Astrocyte (in vitro differentiated cells and primary cell): Measurements from ENCODE around the gene TBRG1. TPM values are rescaled to one million over a fixed set of nuclear protein-coding genes. Genes with fewer than 3 reads are reported as not detected.

Experiments
- DNase-seq: peaks from one replicate; pipeline ENCODE4 v3.0.0-alpha.2; 2010; ENCODE audit warnings: low read depth
- FAIRE-seq: peaks from 2 replicates; lab custom pipeline; 2011; peaks lifted over from hg19 to GRCh38; lab: Jason Lieb, UNC
- H2AFZ ChIP-seq: 2 replicates; pipeline ENCODE4 v1.6.0; 2012; ENCODE audit warnings: low read depth, low read length, inconsistent platforms
- H3K27ac ChIP-seq: 2 replicates; pipeline ENCODE4 v1.5.1; 2011; ENCODE audit warnings: low read depth, low read length, inconsistent platforms
- H3K27me3 ChIP-seq: 2 replicates; pipeline ENCODE4 v1.6.0; 2011; ENCODE audit warnings: low read length, inconsistent platforms; ENCODE audit not compliant: insufficient read depth
- H3K36me3 ChIP-seq: 2 replicates; pipeline ENCODE4 v1.5.1; 2011; ENCODE audit warnings: low read length, inconsistent platforms; ENCODE audit not compliant: insufficient read depth
- H3K4me1 ChIP-seq: 2 replicates; pipeline ENCODE4 v1.5.1; 2011; ENCODE audit warnings: low read length, inconsistent platforms; ENCODE audit not compliant: insufficient read depth
- H3K4me2 ChIP-seq: 2 replicates; pipeline ENCODE4 v1.6.0; 2012; ENCODE audit warnings: low read length, inconsistent platforms
- H3K4me3 ChIP-seq: 2 replicates; pipeline ENCODE4 v1.5.1; 2011; ENCODE audit warnings: low read depth, mild to moderate bottlenecking, low read length, inconsistent platforms; ENCODE audit not compliant: insufficient read depth
- H3K79me2 ChIP-seq: 2 replicates; pipeline ENCODE4 v1.6.0; 2012; ENCODE audit warnings: mild to moderate bottlenecking, low read length, inconsistent platforms; ENCODE audit not compliant: insufficient read depth
- H3K9ac ChIP-seq: 2 replicates; pipeline ENCODE4 v1.6.0; 2012; ENCODE audit warnings: mild to moderate bottlenecking, low read length, inconsistent platforms
- H3K9me3 ChIP-seq: 2 replicates; pipeline ENCODE4 v1.5.1; 2012; ENCODE audit warnings: low read depth, mild to moderate bottlenecking, low read length, inconsistent platforms; ENCODE audit not compliant: insufficient read depth
- H4K20me1 ChIP-seq: 2 replicates; pipeline ENCODE4 v1.6.0; 2012; ENCODE audit warnings: low read length, inconsistent platforms; ENCODE audit not compliant: insufficient read depth
- H3K27ac Mint-ChIP-seq: one replicate; pipeline ENCODE4 v1.8.0; 2021; ENCODE audit warnings: mild to moderate bottlenecking, mixed read lengths; ENCODE audit not compliant: unreplicated experiment
- H3K27me3 Mint-ChIP-seq: one replicate; pipeline ENCODE4 v1.8.0; 2021; ENCODE audit warnings: low read depth, mixed read lengths; ENCODE audit not compliant: unreplicated experiment
- H3K36me3 Mint-ChIP-seq: one replicate; pipeline ENCODE4 v1.8.0; 2021; ENCODE audit warnings: low read depth, mixed read lengths; ENCODE audit not compliant: unreplicated experiment
- H3K4me1 Mint-ChIP-seq: one replicate; pipeline ENCODE4 v1.8.0; 2021; ENCODE audit warnings: low read depth, mixed read lengths; ENCODE audit not compliant: unreplicated experiment
- H3K4me3 Mint-ChIP-seq: one replicate; pipeline ENCODE4 v1.8.0; 2021; ENCODE audit warnings: mild to moderate bottlenecking, moderate library complexity, mixed read lengths; ENCODE audit not compliant: unreplicated experiment
- H3K9me3 Mint-ChIP-seq: one replicate; pipeline ENCODE4 v1.8.0; 2021; ENCODE audit warnings: mild to moderate bottlenecking, mixed read lengths; ENCODE audit not compliant: unreplicated experiment
- CTCF ChIP-seq: IDR thresholded peaks from 2 replicates; pipeline ENCODE4 v1.5.1; 2011; ENCODE audit warnings: low read depth, mild to moderate bottlenecking, inconsistent platforms, low read length, moderate library complexity; ENCODE audit not compliant: insufficient read depth
- EZH2 ChIP-seq: IDR thresholded peaks from 2 replicates; pipeline ENCODE4 v1.6.1; 2012; ENCODE audit warnings: mild to moderate bottlenecking, low read length, inconsistent platforms; ENCODE audit not compliant: insufficient read depth
- total RNA-seq: library from RNA; stranded (reverse); gene quantifications from 2 replicates; pipeline ENCODE4 v1.2.1, GENCODE V29; 2021

The TBRG1 gene
- total RNA-seq, 1 donor from 2014 or later, result 36.8 TPM

GRCh38 chr11:124661553-124661952 is 38.9 kb downstream of the TBRG1 start:
- Histone ChIP-seq H3K9me3 (no peaks in the 10 kb centered on the region), H3K9ac (no peak overlapping the region), H3K4me1 (peaks cover 10% of the 10 kb centered on the region), H2AFZ (no peak overlapping the region), H4K20me1 (no peaks in the 10 kb centered on the region), H3K27me3 (no peaks in the 10 kb centered on the region), H3K4me2 (no peak overlapping the region), H3K36me3 (no peaks in the 10 kb centered on the region), H3K27ac (no peak overlapping the region), H3K79me2 (no peaks in the 10 kb centered on the region), H3K4me3 (no peak overlapping the region)
- peaks cover 10% of the 10 kb centered on the region for H3K4me1 Mint-ChIP-seq
- no peak for TF ChIP-seq EZH2
- no peak for TF ChIP-seq CTCF
- H3K4me3 Mint-ChIP-seq, result no peak overlapping the region
- DNase-seq (no peak), FAIRE-seq (no peak)
- H3K9me3 Mint-ChIP-seq, result no peaks in the 10 kb centered on the region
- peaks cover 4% of the 10 kb centered on the region for H3K36me3 Mint-ChIP-seq
- peaks cover 7% of the 10 kb centered on the region for H3K27me3 Mint-ChIP-seq
- H3K27ac Mint-ChIP-seq, result no peak overlapping the region

DNA sequence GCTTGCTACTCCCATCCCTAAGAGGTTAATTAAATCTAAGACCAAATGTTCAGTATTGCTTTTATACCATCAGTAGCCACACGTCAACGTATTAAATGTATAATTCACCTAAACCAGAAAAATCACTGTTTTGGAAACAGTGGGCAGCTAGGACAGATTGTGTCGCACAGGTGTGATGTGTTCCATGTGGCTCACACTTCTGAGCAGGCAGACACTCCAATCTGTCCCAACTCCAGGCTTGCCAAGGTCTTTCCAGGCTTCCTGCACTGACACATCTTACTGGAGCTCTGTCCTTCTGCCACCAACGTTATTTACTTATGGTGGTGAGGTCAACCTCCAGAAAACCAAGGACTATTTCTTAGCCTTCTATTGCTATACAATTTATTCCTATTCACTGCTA is 39.4 kb downstream of the TBRG1 start:
- Histone ChIP-seq H3K9me3 (no peaks in the 10 kb centered on the region), H2AFZ (no peak overlapping the region), H3K9ac (no peak overlapping the region), H3K36me3 (no peaks in the 10 kb centered on the region), H4K20me1 (no peaks in the 10 kb centered on the region), H3K79me2 (no peaks in the 10 kb centered on the region), H3K4me2 (no peak overlapping the region), H3K27ac (no peak overlapping the region), H3K4me3 (no peak overlapping the region), H3K4me1 (peaks cover 5% of the 10 kb centered on the region), H3K27me3 (no peaks in the 10 kb centered on the region)
- H3K4me3 Mint-ChIP-seq, result no peak overlapping the region
- H3K36me3 Mint-ChIP-seq, result peaks cover 4% of the 10 kb centered on the region
- no peak overlapping the region for H3K27ac Mint-ChIP-seq
- no peaks in the 10 kb centered on the region for H3K9me3 Mint-ChIP-seq
- TF ChIP-seq CTCF, result no peak
- no peak for TF ChIP-seq EZH2
- DNase-seq (no peak), FAIRE-seq (no peak)
- peaks cover 7% of the 10 kb centered on the region for H3K4me1 Mint-ChIP-seq
- peaks cover 11% of the 10 kb centered on the region for H3K27me3 Mint-ChIP-seq

- Histone ChIP-seq H3K4me2 (no peak overlapping the region), H3K27ac (no peak overlapping the region), H3K79me2 (no peaks in the 10 kb centered on the region), H3K9me3 (no peaks in the 10 kb centered on the region), H4K20me1 (no peaks in the 10 kb centered on the region), H3K4me1 (no peaks in the 10 kb centered on the region), H3K4me3 (no peak overlapping the region), H2AFZ (no peak overlapping the region), H3K27me3 (no peaks in the 10 kb centered on the region), H3K36me3 (no peaks in the 10 kb centered on the region), H3K9ac (no peak overlapping the region)
- H3K4me3 Mint-ChIP-seq, result no peak overlapping the region
- peaks cover 4% of the 10 kb centered on the region for H3K36me3 Mint-ChIP-seq
- H3K4me1 Mint-ChIP-seq, result no peaks in the 10 kb centered on the region
- DNase-seq (no peak), FAIRE-seq (no peak)
- H3K9me3 Mint-ChIP-seq, result no peaks in the 10 kb centered on the region
- no peak for TF ChIP-seq CTCF
- no peak for TF ChIP-seq EZH2
- H3K27me3 Mint-ChIP-seq, result peaks cover 11% of the 10 kb centered on the region
- H3K27ac Mint-ChIP-seq, result no peak overlapping the region
Observed at GRCh38 chr11:124663861-124664260, 41.2 kb downstream of the TBRG1 start.
